Measurements from ENCODE around the gene CLK3.

GRCh38 chr15:74667975-74668374 is 52.3 kb downstream of the CLK3 start:
- TF ChIP-seq, protein P1, sequence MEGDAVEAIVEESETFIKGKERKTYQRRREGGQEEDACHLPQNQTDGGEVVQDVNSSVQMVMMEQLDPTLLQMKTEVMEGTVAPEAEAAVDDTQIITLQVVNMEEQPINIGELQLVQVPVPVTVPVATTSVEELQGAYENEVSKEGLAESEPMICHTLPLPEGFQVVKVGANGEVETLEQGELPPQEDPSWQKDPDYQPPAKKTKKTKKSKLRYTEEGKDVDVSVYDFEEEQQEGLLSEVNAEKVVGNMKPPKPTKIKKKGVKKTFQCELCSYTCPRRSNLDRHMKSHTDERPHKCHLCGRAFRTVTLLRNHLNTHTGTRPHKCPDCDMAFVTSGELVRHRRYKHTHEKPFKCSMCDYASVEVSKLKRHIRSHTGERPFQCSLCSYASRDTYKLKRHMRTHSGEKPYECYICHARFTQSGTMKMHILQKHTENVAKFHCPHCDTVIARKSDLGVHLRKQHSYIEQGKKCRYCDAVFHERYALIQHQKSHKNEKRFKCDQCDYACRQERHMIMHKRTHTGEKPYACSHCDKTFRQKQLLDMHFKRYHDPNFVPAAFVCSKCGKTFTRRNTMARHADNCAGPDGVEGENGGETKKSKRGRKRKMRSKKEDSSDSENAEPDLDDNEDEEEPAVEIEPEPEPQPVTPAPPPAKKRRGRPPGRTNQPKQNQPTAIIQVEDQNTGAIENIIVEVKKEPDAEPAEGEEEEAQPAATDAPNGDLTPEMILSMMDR (IDR thresholded peaks at IDR 0.05): no peak
- no peak for TF ChIP-seq POLR2A (IDR thresholded peaks at IDR 0.05)
